GM12875 (cell line): ENCODE data around the gene SYCP2L.

ENCODE experiments used
- H3K4me3 ChIP-seq: one replicate; pipeline ENCODE4 v1.5.1; 2011; ENCODE audit warnings: low read depth, low read length, control low read depth
- TF ChIP-seq, protein P1 (sequence below): IDR thresholded peaks from 2 replicates; pipeline ENCODE4 v1.5.1; 2011; ENCODE audit warnings: low read depth, mild to moderate bottlenecking, control low read depth, inconsistent platforms, low read length, moderate library complexity, borderline replicate concordance; ENCODE audit not compliant: insufficient read depth

Gene SYCP2L

DNA sequence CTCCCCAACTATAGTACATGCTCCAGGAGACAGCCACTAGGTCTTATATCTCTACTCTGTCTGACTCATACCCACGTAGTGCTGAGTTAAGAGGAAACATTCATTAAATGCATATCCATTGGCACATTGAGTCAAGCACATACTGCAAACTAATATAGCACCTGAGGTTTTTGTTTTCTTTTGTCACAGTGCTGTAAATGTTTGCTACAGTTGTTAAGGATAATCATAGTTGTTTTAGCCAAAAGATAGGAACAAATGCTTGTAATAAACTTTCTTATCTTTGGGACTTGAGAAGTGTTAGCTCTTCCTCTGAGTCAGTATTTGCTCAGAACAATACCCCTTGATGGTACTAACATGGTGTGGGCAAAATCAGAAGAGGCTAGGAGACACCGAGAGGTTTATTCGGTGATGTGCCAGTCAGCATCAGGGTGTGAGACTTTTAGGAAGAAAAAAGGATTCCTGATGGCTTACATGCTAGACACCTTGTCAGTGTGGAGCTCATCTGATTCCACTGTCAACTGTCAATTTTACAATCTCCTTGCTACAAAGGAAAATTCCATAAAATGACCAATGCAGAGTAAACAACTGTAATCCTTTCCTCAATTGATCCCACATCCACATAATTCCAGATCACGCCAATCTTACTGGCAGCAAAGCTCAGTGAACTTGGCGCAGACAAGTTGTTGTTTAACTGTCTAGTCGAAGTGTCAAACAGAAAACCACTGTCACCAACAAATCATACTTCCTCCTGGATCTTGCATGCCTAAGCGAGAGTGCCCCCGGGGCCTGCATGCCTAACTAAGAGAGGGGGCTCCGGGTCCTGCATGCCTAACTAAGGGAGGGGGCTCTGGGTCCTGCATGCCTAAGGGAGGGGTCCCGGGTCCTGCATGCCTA, 121.1 kb downstream of the SYCP2L start:
- TF ChIP-seq, protein P1, sequence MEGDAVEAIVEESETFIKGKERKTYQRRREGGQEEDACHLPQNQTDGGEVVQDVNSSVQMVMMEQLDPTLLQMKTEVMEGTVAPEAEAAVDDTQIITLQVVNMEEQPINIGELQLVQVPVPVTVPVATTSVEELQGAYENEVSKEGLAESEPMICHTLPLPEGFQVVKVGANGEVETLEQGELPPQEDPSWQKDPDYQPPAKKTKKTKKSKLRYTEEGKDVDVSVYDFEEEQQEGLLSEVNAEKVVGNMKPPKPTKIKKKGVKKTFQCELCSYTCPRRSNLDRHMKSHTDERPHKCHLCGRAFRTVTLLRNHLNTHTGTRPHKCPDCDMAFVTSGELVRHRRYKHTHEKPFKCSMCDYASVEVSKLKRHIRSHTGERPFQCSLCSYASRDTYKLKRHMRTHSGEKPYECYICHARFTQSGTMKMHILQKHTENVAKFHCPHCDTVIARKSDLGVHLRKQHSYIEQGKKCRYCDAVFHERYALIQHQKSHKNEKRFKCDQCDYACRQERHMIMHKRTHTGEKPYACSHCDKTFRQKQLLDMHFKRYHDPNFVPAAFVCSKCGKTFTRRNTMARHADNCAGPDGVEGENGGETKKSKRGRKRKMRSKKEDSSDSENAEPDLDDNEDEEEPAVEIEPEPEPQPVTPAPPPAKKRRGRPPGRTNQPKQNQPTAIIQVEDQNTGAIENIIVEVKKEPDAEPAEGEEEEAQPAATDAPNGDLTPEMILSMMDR = no peak
- H3K4me3 ChIP-seq = no peak overlapping the region

DNA sequence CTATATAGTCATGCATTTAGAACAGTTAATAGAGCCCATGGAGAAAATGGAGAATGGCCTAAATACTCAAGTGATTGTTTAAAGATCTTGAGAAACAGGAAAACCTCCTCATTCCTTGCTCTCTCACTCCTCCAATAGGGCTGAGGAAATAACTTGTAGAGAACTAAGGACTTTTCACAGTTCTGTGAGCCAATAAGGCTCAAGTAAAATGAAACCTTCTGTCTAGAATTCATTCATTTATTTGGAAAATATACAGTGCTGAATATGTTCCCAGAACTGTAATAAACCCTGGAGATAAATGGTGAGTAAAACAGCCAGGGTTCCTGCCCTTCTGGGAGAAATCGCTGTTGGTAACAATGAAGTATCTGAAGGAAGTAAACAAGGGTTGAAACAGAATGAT, 122.0 kb downstream of the SYCP2L start:
- TF ChIP-seq, protein P1 = no peak
- H3K4me3 ChIP-seq = no peak overlapping the region

DNA sequence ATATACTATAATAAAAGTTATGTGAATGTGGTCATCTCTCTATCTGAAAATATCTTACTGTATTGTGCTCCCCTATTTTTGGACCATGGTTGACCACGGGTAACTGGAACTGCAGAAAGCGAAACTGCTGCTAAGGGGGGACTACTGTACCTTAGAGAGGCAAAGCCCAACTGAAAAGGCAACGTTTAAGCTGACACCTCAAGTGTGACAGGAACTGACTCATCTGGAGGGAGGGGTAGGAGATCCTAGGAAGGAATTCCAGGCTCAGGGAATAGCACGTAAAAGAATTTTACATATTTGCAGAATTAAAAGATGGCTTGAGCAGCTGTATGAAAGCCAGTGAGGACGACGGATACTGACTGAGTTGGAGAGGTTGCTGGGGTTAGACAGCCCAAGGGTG, 122.5 kb downstream of the SYCP2L start:
- no peak overlapping the region for H3K4me3 ChIP-seq
- TF ChIP-seq, protein P1 = no peak

DNA sequence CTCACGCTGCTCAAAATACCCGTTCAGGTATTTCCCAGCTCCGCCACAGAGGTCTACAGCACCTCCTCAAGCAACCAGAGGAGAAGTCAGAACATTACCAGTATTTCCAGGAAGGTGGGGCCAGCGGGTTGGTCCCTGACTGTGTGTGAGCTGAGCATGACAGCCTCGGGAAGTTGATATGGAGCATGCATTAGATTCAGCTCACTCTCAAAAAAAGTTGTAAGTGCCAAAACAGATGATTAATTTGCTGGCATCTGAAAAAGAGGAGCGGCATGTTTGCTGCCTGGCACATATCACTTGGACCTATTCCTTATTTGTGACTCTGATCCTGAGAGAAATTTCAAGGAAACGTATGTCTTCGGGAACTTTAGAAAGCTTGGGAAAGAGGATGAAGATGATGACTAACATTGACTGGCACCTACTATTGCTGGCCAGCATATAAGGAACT, 125.0 kb downstream of the SYCP2L start:
- H3K4me3 ChIP-seq = no peak overlapping the region
- TF ChIP-seq, protein P1 = no peak

DNA sequence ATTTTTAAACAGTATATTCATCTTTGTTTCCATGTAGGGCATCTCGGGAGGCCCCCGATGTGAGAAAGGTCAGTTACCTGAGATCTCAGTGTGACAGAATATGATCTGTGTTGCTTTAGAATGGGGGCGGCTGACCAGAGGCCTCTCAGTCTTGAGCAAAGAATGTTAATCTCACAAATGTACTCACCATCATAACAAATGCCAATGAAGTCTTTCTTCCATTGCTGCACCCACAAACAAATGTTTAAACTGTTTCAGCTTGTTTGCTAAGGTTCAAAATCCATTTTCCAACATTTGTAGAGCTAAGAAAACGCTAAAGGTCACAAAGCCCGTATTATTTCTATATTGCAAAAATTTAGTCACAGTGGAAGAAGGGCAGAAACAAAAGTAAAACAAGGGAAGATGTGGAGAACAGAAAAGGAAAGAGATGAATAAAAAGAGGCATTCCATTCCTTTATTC, 125.5 kb downstream of the SYCP2L start:
- no peak overlapping the region for H3K4me3 ChIP-seq
- TF ChIP-seq, protein P1 = no peak

DNA sequence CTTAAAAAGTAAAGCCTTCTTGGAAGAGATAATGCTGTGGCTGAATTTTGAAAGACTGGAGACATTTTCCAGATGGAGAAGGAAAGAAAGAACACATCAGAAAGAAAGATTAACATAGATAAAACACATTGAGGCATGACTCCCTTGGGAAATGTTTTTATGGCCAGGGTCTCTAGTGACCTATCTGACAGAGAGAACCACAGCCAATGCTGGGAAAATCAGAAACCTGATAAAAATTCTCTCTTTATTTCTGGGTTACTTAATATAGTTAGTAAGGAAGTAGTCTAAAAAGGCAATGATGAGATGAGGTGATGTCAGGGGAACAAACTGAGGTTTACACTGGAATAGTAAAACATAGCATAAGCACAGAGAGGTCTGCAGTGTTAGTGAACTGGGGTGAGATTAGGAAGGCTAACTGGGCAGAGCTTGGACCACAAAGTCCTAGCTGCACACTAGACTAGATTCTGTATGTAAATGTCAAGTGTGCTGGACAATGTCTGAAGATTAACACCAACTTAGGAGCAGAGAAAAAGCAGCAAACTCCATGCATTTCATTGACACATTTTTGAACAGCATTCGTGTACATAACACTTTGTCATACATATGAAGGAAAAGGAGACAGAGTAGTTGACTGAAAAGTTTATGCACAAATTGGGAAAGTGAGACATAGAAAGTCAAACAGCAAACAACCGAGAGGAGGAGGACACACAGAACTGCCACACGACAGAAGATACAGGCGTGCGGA, 126.3 kb downstream of the SYCP2L start:
- TF ChIP-seq, protein P1 = no peak
- no peak overlapping the region for H3K4me3 ChIP-seq
